HCEC 1CT (cell line): ENCODE measurements around the gene SYTL2.
"Not testable (repeated sequence)": the region's sequence is repeated elsewhere in the genome, so short reads cannot be mapped to it uniquely, and the experiment has no call there.

Experiments used
- DNase-seq: peaks from one replicate; pipeline ENCODE4 v3.0.0-alpha.2; 2017

SYTL2 gene

DNA sequence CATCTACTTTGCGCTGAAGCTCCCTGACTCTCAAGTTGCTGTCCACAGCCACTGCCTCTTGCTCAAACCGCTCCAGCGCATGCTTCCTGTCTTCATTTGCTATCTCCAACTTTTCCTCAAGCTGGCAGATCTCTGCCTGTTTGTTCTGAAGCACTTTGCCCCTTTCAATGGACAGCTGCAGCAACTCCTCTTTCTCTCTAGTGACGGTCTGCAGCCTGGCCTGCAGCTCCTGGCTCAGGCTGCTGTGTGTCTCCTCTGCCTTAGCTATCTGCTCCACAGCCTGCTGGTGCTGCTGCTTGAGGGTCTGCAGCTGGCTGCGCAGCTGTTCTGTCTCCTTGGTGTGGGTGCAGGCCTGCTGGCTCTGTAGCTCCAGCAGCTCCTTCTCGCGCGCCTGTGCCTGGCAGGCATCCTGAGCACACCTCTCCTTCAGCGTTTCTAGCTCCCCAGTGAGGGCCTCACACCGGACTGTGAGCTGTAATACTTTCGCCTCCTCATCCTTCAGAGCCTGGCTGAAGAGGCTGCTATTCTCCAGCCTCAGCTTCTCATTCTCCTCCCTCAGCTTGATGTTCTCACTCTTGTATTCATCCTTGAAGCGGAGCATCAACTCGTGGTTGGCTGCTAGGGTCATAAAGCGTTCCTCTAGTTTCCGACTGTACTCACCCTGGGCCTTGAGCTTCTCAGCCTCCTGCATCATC lies 125.7 kb downstream of the SYTL2 start:
- peak; percentile 40 for DNase-seq

GRCh38 chr11:85682330-85683305 lies 128.3 kb downstream of the SYTL2 start:
- peak; percentile 37 for DNase-seq

- DNase-seq = no peak
Observed at GRCh38 chr11:85680897-85681296, 130.0 kb downstream of the SYTL2 start.

GRCh38 chr11:85679576-85679975 lies 131.4 kb downstream of the SYTL2 start:
- DNase-seq = no peak

- DNase-seq = no peak
Observed at GRCh38 chr11:85673393-85673792, 137.5 kb downstream of the SYTL2 start.

DNA sequence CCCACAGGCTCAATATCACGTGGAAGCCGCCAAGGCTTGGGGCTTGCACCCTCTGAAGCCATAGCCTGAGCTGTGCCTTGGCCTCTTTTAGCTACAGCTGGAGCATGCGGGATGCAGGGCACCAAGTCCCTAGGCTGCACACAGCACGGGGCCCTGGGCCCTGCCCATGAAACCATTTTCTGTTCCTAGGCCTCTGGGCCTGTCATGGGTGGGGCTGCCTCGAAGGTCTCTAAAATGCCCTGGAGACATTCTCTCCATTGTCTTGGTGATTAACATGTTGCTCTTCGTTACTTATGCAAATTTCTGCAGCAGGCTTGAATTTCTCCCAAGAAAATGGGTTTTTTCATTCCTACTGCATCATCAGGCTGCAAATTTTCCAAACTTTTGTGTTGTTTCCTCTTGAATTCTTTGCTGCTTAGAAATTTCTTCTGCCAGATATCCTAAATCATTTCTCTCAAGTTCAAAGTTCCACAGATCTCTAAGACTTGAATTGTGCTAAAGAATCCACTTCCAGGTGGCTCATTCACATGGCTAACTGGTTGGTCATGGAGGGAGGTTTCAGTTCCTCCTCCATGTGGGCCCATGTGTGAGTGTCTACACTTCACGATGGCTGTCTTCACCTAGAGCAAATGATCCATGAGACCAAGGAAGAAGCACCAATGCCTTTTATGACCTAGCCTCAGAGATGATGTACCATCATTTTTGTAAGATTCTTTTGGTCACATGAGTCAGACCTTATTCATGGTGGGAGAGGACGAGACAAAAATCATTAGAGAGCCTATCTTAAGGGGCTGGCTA lies 138.6 kb downstream of the SYTL2 start:
- peak; percentile 39 for DNase-seq

DNA sequence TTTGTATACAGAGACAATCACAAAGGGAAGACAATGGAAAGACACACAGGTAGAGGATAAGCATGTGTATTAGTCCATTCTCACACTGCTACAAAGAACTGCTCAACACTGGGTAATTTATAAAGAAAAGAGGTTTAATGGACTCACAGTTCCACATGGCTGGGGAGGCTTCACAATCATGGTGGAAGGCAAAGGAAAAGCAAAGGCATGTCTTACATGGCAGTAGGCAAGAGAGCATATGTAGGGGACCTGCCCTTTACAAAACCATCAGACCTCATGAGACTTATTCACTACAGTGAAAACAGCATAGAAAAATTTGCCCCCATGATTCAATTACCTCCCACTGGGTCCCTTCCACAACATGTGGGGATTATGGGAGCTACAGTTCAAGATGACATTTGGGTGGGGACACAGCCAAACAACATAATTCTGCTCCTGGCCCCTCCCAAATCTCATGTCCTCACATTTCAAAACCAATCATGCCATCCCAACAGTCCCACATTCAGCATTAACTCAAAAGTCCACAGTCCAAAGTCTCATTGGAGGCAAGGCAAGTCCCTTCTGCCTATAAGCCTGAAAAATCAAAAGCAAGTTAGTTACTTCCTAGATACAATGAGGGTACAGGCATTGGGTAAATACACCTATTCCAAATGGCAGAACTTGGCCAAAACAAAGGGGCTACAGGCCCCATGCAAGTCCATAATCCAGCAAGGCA lies 139.8 kb downstream of the SYTL2 start:
- DNase-seq = not testable (repeated sequence)

- no peak for DNase-seq
Observed at GRCh38 chr11:85668157-85668556, 142.8 kb downstream of the SYTL2 start.

- no peak for DNase-seq
Observed at GRCh38 chr11:85666687-85667086, 144.3 kb downstream of the SYTL2 start.

GRCh38 chr11:85665733-85666132 lies 145.2 kb downstream of the SYTL2 start:
- no peak for DNase-seq

DNA sequence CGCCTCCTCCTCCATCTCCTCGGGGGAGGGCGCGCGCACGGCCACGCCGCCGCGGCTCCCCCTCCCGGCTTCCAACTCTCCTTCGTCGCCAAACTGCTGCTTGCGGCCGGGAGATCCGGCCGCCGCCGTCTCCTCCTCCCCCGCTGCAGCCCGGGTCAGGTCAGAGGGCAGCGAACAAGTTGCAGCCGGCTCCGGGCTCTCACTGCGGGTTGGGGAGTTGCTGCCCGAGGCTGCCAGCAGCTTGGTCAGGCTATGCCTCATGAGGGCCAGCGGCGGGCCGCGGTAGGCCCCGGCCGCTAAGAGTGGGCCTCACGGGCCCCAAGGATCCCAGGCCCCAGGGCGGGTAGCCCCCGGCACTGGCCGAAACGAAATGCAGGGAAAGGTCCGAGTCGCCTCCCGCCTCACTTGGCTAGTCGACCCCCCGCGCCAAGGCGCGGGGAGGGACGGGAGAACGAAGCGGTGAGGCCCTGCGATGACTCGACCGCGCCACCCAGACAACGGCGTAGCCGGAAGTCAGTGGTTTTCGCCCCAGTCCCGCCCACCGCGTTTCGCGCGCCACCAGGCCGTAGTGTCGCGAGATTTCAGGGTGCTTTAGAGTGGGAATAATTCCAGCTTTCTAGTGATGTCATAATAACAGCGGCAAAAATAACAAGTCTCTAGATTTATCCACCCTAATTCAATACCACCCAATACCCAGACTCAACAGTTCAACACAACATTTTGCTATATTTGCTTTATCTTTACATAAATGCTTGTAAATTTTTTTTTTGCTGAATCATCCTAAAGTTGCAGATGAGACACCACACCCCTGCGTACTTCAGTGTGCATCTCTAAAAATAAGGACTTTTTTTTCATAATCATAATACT lies 146.1 kb downstream of the SYTL2 start, which contains the start of gene CREBZF:
Gene CREBZF (minus strand): TSS at position 515 of the 867 bp plus-strand sequence. CDS start 254 bp downstream, at position 261.
- peak; percentile 94 for DNase-seq

GRCh38 chr11:85663753-85664614 lies 147.0 kb downstream of the SYTL2 start:
- DNase-seq = peak; percentile 58

- no peak for DNase-seq
Observed at GRCh38 chr11:85663080-85663752, 147.7 kb downstream of the SYTL2 start.

GRCh38 chr11:85661972-85662664 lies 148.8 kb downstream of the SYTL2 start:
- DNase-seq = no peak

GRCh38 chr11:85658180-85658579 lies 152.8 kb downstream of the SYTL2 start:
- no peak for DNase-seq

GRCh38 chr11:85656777-85657176 lies 154.2 kb downstream of the SYTL2 start:
- no peak for DNase-seq

DNA sequence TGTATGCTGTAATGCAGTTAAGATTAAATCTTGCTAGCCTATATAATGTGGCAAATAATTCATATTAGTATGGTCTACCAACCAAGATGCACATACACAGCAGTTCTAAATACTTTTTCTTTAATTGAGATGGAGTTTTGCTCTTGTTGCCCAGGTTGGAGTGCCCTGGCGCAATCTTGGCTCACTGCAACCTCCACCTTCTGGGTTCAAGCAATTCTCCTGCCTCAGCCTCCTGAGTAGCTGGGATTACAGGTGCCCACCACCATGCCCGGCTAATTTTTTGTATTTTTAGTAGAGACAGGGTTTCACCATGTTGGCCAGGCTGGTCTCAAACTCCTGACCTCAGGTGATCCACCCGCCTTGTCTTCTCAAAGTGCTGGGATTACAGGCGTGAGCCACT lies 156.6 kb downstream of the SYTL2 start:
- not testable (repeated sequence) for DNase-seq

DNA sequence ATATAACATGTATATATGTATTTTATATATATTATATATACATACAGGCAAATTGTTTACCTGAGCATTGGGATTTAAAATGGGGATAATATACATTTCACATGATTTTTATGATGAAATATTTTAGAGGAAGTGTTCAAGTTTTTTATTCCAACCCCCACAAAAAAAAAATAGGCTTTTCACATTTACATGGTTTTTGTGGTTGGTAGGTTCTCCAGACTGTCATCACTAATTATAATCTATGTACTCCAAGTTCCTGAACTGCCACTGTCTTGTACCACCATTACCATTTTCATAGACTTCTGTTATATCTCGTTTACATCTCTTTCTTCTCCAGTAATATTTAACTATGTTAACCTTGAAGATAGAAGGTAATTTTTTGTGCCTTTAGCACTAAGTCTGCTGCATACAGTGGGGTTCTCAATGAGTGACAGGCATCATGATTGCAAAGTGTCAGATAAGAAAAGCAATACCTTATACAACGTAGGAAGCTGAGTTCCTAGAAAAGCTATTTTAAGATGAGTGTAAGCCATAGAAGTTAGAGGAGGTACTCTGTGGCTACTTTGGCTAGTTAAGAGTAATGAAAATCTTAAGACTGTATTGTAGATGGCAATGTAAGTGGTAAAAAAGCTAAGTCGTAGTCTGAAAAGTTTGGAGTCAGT lies 158.0 kb downstream of the SYTL2 start:
- no peak for DNase-seq
